Muscle of leg (tissue), 11 donors: ENCODE data around the gene PHF11. TPM values are rescaled to one million over a fixed set of nuclear protein-coding genes. Genes with fewer than 3 reads are reported as not detected.

Source experiments
- DNase-seq: peaks from one replicate; pipeline ENCODE4 v3.0.0; 2013
- H3K27ac ChIP-seq: one replicate; pipeline ENCODE4 v1.5.1; 2013; ENCODE audit warnings: mild to moderate bottlenecking, low read length, control low read depth
- H3K27me3 ChIP-seq: one replicate; pipeline ENCODE4 v1.6.1; 2013; ENCODE audit warnings: low read length; ENCODE audit not compliant: control insufficient read depth, insufficient read depth
- H3K36me3 ChIP-seq: one replicate; pipeline ENCODE4 v1.6.1; 2013; ENCODE audit warnings: low read length; ENCODE audit not compliant: control insufficient read depth, insufficient read depth
- H3K4me1 ChIP-seq: one replicate; pipeline ENCODE4 v1.6.1; 2013; ENCODE audit warnings: low read length; ENCODE audit not compliant: control insufficient read depth, insufficient read depth
- H3K4me3 ChIP-seq: one replicate; pipeline ENCODE4 v1.5.1; 2013; ENCODE audit warnings: low read length, control low read depth
- H3K9me3 ChIP-seq: replicated peaks from 2 replicates; pipeline ENCODE4 v1.6.1; 2013; ENCODE audit warnings: low read depth, low read length; ENCODE audit not compliant: control insufficient read depth
- WGBS: methylation state at CpG from one replicate; pipeline ENCODE4 v1.1.5; 2013; ENCODE audit warnings: missing lambda C conversion rate; ENCODE audit not compliant: insufficient coverage; 5-methylcytosine and 5-hydroxymethylcytosine counted together
- polyA plus RNA-seq, 8 donors: library from polyadenylated mRNA; unstranded; fragments of 120-200 nt; gene quantifications; one replicate each; pipeline versions ENCODE4 v1.2.1 to v1.2.3, GENCODE V29; 2013; ENCODE audit warnings: inconsistent platforms in 1 of 8, low replicate concordance in 1 of 8; ENCODE audit not compliant: insufficient read length in 8 of 8, insufficient read depth in 1 of 8
- total RNA-seq: library from RNA; stranded (reverse); fragments of 120-200 nt; gene quantifications from one replicate; pipeline ENCODE4 v1.2.4, GENCODE V29; 2013

Gene PHF11
- total and polyA plus RNA-seq, 9 donors = 13.7 to 26.7 (median 17.4) TPM

GRCh38 chr13:49524740-49525501 is 29.2 kb downstream of the PHF11 start:
- Histone ChIP-seq H3K9me3 (no peaks in the 10 kb centered on the region), H3K27me3 (no peaks in the 10 kb centered on the region), H3K27ac (no peak overlapping the region), H3K4me3 (no peak overlapping the region), H3K4me1 (no peaks in the 10 kb centered on the region), H3K36me3 (peaks cover 7% of the 10 kb centered on the region)
- 100% methylated on average over 1 of the region's 5 CpGs for WGBS
- DNase-seq = no peak

GRCh38 chr13:49527123-49527522 is 31.4 kb downstream of the PHF11 start:
- no peak for DNase-seq
- no peaks in the 10 kb centered on the region for H3K4me1 ChIP-seq
- H3K9me3 ChIP-seq = no peaks in the 10 kb centered on the region
- no peak overlapping the region for H3K4me3 ChIP-seq
- peaks cover 11% of the 10 kb centered on the region for H3K36me3 ChIP-seq
- WGBS = 67% methylated on average over 1 of the region's 2 CpGs
- H3K27ac ChIP-seq = no peak overlapping the region
- H3K27me3 ChIP-seq = no peaks in the 10 kb centered on the region

GRCh38 chr13:49528161-49528560 is 32.4 kb downstream of the PHF11 start:
- no peak for DNase-seq
- H3K4me3 ChIP-seq = no peak overlapping the region
- no CpG with 5 or more reads among the region's 1 CpG for WGBS
- no peaks in the 10 kb centered on the region for H3K27me3 ChIP-seq
- H3K27ac ChIP-seq = no peak overlapping the region
- no peaks in the 10 kb centered on the region for H3K9me3 ChIP-seq
- peaks cover 11% of the 10 kb centered on the region for H3K36me3 ChIP-seq
- H3K4me1 ChIP-seq = no peaks in the 10 kb centered on the region

GRCh38 chr13:49530457-49530856 is 34.7 kb downstream of the PHF11 start:
- peak; percentile 69 for DNase-seq
- Histone ChIP-seq H3K27ac (no peak overlapping the region), H3K27me3 (no peaks in the 10 kb centered on the region), H3K9me3 (no peaks in the 10 kb centered on the region), H3K4me1 (no peaks in the 10 kb centered on the region), H3K36me3 (peaks cover 12% of the 10 kb centered on the region), H3K4me3 (no peak overlapping the region)
- WGBS = 81% methylated on average over 3 of the region's 7 CpGs

GRCh38 chr13:49532593-49532992 is 36.8 kb downstream of the PHF11 start:
- Histone ChIP-seq H3K36me3 (peaks cover 12% of the 10 kb centered on the region), H3K4me1 (no peaks in the 10 kb centered on the region), H3K27me3 (no peaks in the 10 kb centered on the region), H3K27ac (no peak overlapping the region), H3K9me3 (no peaks in the 10 kb centered on the region), H3K4me3 (no peak overlapping the region)
- WGBS = no CpG with 5 or more reads among the region's 1 CpG
- DNase-seq = no peak

- H3K9me3 ChIP-seq = no peaks in the 10 kb centered on the region
- no peak overlapping the region for H3K4me3 ChIP-seq
- peaks cover 12% of the 10 kb centered on the region for H3K36me3 ChIP-seq
- DNase-seq = no peak
- H3K27ac ChIP-seq = no peak overlapping the region
- H3K4me1 ChIP-seq = no peaks in the 10 kb centered on the region
- H3K27me3 ChIP-seq = no peaks in the 10 kb centered on the region
Measured at GRCh38 chr13:49533011-49533410, 37.3 kb downstream of the PHF11 start.

- Histone ChIP-seq H3K9me3 (no peaks in the 10 kb centered on the region), H3K4me3 (no peak overlapping the region), H3K27me3 (no peaks in the 10 kb centered on the region), H3K4me1 (no peaks in the 10 kb centered on the region), H3K27ac (no peak overlapping the region), H3K36me3 (peaks cover 7% of the 10 kb centered on the region)
- DNase-seq = peak; percentile 38
- WGBS = 76% methylated on average over 5 of the region's 7 CpGs
Measured at GRCh38 chr13:49533591-49534269, 38.0 kb downstream of the PHF11 start.

GRCh38 chr13:49536144-49536873 is 40.6 kb downstream of the PHF11 start:
- Histone ChIP-seq H3K9me3 (no peaks in the 10 kb centered on the region), H3K36me3 (peaks cover 10% of the 10 kb centered on the region), H3K27me3 (no peaks in the 10 kb centered on the region), H3K4me1 (no peaks in the 10 kb centered on the region), H3K27ac (no peak overlapping the region), H3K4me3 (no peak overlapping the region)
- peak; percentile 66 for DNase-seq
- WGBS = 59% methylated on average over 2 of the region's 7 CpGs

GRCh38 chr13:49538404-49538803 is 42.7 kb downstream of the PHF11 start:
- H3K27ac ChIP-seq = no peak overlapping the region

GRCh38 chr13:49539313-49539712 is 43.6 kb downstream of the PHF11 start:
- Histone ChIP-seq H3K9me3 (no peaks in the 10 kb centered on the region), H3K27me3 (no peaks in the 10 kb centered on the region), H3K4me3 (no peak overlapping the region), H3K4me1 (no peaks in the 10 kb centered on the region), H3K36me3 (peaks cover 4% of the 10 kb centered on the region), H3K27ac (no peak overlapping the region)
- WGBS = no CpG with 5 or more reads among the region's 5 CpGs
- no peak for DNase-seq

More at GRCh38 chr13:49538404-49538803, 42.7 kb downstream of the PHF11 start:
- Histone ChIP-seq H3K4me1 (no peaks in the 10 kb centered on the region), H3K36me3 (peaks cover 6% of the 10 kb centered on the region), H3K4me3 (no peak overlapping the region), H3K27me3 (no peaks in the 10 kb centered on the region), H3K9me3 (no peaks in the 10 kb centered on the region)
- no peak for DNase-seq
- no CpG with 5 or more reads among the region's 2 CpGs for WGBS
